HEK293T (cell line): ENCODE measurements around the gene NOS2.

Source experiments
- ARNT ChIP-seq: fragments of 450-650 bp; IDR thresholded peaks from 2 replicates; pipeline ENCODE4 v1.6.1; 2017; ENCODE audit warnings: mild to moderate bottlenecking
- BHLHE40 ChIP-seq: fragments of 450-650 bp; IDR thresholded peaks from 2 replicates; pipeline ENCODE4 v1.6.1; 2016; ENCODE audit warnings: mild to moderate bottlenecking, moderate library complexity, borderline replicate concordance
- ELF4 ChIP-seq: fragments of 450-650 bp; IDR thresholded peaks from 2 replicates; pipeline ENCODE4 v1.6.1; 2017; ENCODE audit warnings: antibody characterized with exemption
- FOXA1 ChIP-seq: fragments of 450-650 bp; IDR thresholded peaks from 2 replicates; pipeline ENCODE4 v1.6.1; 2016; ENCODE audit warnings: mild to moderate bottlenecking
- FOXK2 ChIP-seq: fragments of 450-650 bp; IDR thresholded peaks from 2 replicates; pipeline ENCODE4 v1.6.1; 2016; ENCODE audit warnings: mild to moderate bottlenecking
- FOXM1 ChIP-seq: fragments of 450-650 bp; IDR thresholded peaks from 2 replicates; pipeline ENCODE4 v1.6.1; 2017; ENCODE audit warnings: mild to moderate bottlenecking, borderline replicate concordance
- HDGF ChIP-seq: fragments of 450-650 bp; IDR thresholded peaks from 2 replicates; pipeline ENCODE4 v1.6.1; 2017; ENCODE audit warnings: antibody characterized with exemption, borderline replicate concordance
- L3MBTL2 ChIP-seq: fragments of 450-650 bp; conservative IDR thresholded peaks from 2 replicates; pipeline ENCODE4 v1.6.1; 2016; ENCODE audit warnings: mild to moderate bottlenecking
- LEF1 ChIP-seq: fragments of 450-650 bp; IDR thresholded peaks from 2 replicates; pipeline ENCODE4 v1.6.1; 2017; ENCODE audit warnings: mild to moderate bottlenecking, borderline replicate concordance
- NFRKB ChIP-seq: fragments of 450-650 bp; IDR thresholded peaks from 2 replicates; pipeline ENCODE4 v1.6.1; 2016; ENCODE audit warnings: mild to moderate bottlenecking, moderate library complexity
- SP1 ChIP-seq: fragments of 450-650 bp; IDR thresholded peaks from 2 replicates; pipeline ENCODE4 v1.6.1; 2017
- SUZ12 ChIP-seq: fragments of 450-650 bp; IDR thresholded peaks from 2 replicates; pipeline ENCODE4 v1.6.1; 2016; ENCODE audit warnings: mild to moderate bottlenecking
- TARDBP ChIP-seq: fragments of 450-650 bp; IDR thresholded peaks from 2 replicates; pipeline ENCODE4 v1.6.1; 2016
- TF ChIP-seq, protein P1 (sequence below): fragments of 450-650 bp; IDR thresholded peaks from 2 replicates; pipeline ENCODE4 v1.6.1; 2016

DNA sequence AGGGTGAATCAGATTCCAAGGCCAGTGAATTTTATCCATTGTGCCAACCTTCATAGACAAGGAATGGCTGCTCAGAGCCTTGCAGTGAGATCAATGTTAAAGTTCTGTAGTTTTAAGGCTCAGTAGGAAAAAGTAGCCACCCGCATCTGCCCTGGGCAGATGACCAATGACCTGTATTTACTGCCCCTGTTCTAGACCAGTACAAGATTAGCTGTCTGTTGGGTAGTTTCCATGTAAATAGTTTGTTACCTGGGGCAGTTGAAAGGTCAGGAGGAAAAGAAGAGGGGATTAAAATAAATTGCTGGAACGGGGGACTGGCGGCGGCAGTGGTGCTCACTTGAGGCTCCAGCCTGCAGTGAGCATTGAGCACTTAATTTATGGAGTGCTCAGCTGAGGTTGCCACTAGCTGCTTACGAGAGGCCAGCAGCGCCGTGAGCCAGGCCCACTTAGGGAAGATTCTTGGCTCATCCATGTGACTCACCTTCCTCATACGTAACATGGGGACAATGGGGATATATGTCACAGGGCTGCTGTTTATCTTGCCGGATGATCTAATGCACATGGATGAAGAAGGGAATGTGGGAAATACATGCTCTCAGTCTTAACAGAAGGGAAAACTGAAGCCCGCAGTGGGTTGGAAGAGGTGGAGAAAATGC, 10.7 kb upstream of the NOS2 start:
- TF ChIP-seq SUZ12 = no peak
- no peak for TF ChIP-seq FOXK2
- TF ChIP-seq SP1 = no peak
- TF ChIP-seq BHLHE40 = no peak
- no peak for TF ChIP-seq LEF1
- no peak for TF ChIP-seq NFRKB
- TF ChIP-seq ELF4 = no peak
- TF ChIP-seq, protein P1, sequence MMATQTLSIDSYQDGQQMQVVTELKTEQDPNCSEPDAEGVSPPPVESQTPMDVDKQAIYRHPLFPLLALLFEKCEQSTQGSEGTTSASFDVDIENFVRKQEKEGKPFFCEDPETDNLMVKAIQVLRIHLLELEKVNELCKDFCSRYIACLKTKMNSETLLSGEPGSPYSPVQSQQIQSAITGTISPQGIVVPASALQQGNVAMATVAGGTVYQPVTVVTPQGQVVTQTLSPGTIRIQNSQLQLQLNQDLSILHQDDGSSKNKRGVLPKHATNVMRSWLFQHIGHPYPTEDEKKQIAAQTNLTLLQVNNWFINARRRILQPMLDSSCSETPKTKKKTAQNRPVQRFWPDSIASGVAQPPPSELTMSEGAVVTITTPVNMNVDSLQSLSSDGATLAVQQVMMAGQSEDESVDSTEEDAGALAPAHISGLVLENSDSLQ = no peak
- no peak for TF ChIP-seq L3MBTL2
- TF ChIP-seq FOXM1 = no peak
- TF ChIP-seq FOXA1 = no peak
- TF ChIP-seq TARDBP = no peak
- TF ChIP-seq HDGF = no peak
- TF ChIP-seq ARNT = no peak
